Lower leg skin (tissue), 3 donors: ENCODE results near the gene DNAJC25.

ENCODE experiments used
- POLR2A ChIP-seq, 2 donors: fragments of 450-650 bp; IDR thresholded peaks; one replicate each; pipeline ENCODE4 v1.6.1; 2016 to 2017; ENCODE audit warnings: antibody characterized with exemption in 2 of 2, mild to moderate bottlenecking in 1 of 2, moderate library complexity in 1 of 2
- TF ChIP-seq, protein P1 (sequence below), 3 donors: fragments of 450-650 bp; IDR thresholded peaks; one replicate each; pipeline ENCODE4 v1.5.1; 2016; ENCODE audit warnings: antibody characterized with exemption in 3 of 3, mild to moderate bottlenecking in 3 of 3, moderate library complexity in 2 of 3

DNA sequence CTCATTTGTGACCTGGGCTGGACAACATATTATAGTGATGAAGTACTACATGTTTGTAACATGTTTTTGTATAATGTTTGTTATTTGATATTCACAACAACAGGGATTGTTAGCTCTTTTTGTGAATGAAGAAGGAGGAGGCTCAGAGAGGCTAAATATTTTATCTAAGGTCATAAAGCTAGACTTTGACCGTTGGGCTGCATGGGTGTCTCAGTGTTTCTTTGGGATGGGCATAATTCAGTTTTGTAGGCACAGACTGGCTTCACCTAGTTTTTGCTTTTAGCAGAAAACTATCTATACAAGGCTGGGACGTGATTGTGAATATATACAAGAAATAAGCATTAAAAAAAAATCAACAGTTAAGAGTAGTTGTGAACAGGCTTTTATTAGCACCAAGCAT, 15.3 kb downstream of the DNAJC25 start:
- TF ChIP-seq POLR2A (IDR thresholded peaks at IDR 0.05): no peak
- TF ChIP-seq, protein P1, sequence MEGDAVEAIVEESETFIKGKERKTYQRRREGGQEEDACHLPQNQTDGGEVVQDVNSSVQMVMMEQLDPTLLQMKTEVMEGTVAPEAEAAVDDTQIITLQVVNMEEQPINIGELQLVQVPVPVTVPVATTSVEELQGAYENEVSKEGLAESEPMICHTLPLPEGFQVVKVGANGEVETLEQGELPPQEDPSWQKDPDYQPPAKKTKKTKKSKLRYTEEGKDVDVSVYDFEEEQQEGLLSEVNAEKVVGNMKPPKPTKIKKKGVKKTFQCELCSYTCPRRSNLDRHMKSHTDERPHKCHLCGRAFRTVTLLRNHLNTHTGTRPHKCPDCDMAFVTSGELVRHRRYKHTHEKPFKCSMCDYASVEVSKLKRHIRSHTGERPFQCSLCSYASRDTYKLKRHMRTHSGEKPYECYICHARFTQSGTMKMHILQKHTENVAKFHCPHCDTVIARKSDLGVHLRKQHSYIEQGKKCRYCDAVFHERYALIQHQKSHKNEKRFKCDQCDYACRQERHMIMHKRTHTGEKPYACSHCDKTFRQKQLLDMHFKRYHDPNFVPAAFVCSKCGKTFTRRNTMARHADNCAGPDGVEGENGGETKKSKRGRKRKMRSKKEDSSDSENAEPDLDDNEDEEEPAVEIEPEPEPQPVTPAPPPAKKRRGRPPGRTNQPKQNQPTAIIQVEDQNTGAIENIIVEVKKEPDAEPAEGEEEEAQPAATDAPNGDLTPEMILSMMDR (IDR thresholded peaks at IDR 0.05): no peak
